HG03139 (cell line): ENCODE measurements around the gene CCL4.
A peak's percentile ranks its signal among the peaks of the same experiment; 100 is the strongest.
"Not testable (repeated sequence)": the region's sequence is repeated elsewhere in the genome, so short reads cannot be mapped to it uniquely, and the experiment has no call there.

Experiments
- ATAC-seq: cut with Tn5 transposase; IDR thresholded peaks from one replicate; pipeline ENCODE4 v1.9.1; 2021; ENCODE audit not compliant: unreplicated experiment

CCL4 gene

GRCh38 chr17:36103401-36103975 lies at the start of gene CCL4:
CCL4 (plus strand) TSS chr17:36103827; CDS start chr17:36103906, 79 bp downstream.
- ATAC-seq = peak; percentile 74

- no peak for ATAC-seq
These were observed 48.5 kb upstream of the CCL4 start for GRCh38 chr17:36055171-36055570.

GRCh38 chr17:36055921-36056520 lies 47.6 kb upstream of the CCL4 start:
- ATAC-seq = no peak

GRCh38 chr17:36057911-36058310 lies 45.7 kb upstream of the CCL4 start:
- ATAC-seq = no peak

GRCh38 chr17:36059406-36059805 lies 44.2 kb upstream of the CCL4 start:
- no peak for ATAC-seq

- ATAC-seq = no peak
These were observed 42.8 kb upstream of the CCL4 start for GRCh38 chr17:36060816-36061215.

- no peak for ATAC-seq
These were observed 39.7 kb upstream of the CCL4 start, which contains the start of gene CCL18 for GRCh38 chr17:36063786-36064541. CCL18 (plus strand) TSS chr17:36064272; CDS start chr17:36064343, 71 bp downstream.

GRCh38 chr17:36066365-36066985 lies 37.2 kb upstream of the CCL4 start:
- no peak for ATAC-seq

GRCh38 chr17:36068524-36068923 lies 35.1 kb upstream of the CCL4 start:
- ATAC-seq = no peak

- ATAC-seq = no peak
These were observed 34.5 kb upstream of the CCL4 start for GRCh38 chr17:36069136-36069535.

- no peak for ATAC-seq
These were observed 33.2 kb upstream of the CCL4 start for GRCh38 chr17:36070427-36070826.

- no peak for ATAC-seq
These were observed 31.9 kb upstream of the CCL4 start for GRCh38 chr17:36071751-36072150.

GRCh38 chr17:36072431-36073121 lies 31.1 kb upstream of the CCL4 start:
- ATAC-seq = no peak

GRCh38 chr17:36074365-36074764 lies 29.3 kb upstream of the CCL4 start:
- ATAC-seq = no peak

GRCh38 chr17:36081681-36082471 lies 21.8 kb upstream of the CCL4 start:
- ATAC-seq = peak; percentile 12

GRCh38 chr17:36082482-36083120 lies 21.0 kb upstream of the CCL4 start:
- ATAC-seq = peak; percentile 48

GRCh38 chr17:36083691-36084090 lies 19.9 kb upstream of the CCL4 start:
- not testable (repeated sequence) for ATAC-seq

- ATAC-seq = no peak
These were observed 17.9 kb upstream of the CCL4 start for GRCh38 chr17:36085765-36086164.

GRCh38 chr17:36086791-36087190 lies 16.8 kb upstream of the CCL4 start:
- ATAC-seq = no peak

GRCh38 chr17:36087471-36087870 lies 16.2 kb upstream of the CCL4 start:
- not testable (repeated sequence) for ATAC-seq
